GM19023 (cell line): ENCODE results near the gene USP20.
"Not testable (repeated sequence)": the region's sequence is repeated elsewhere in the genome, so short reads cannot be mapped to it uniquely, and the experiment has no call there.

Experiments
- ATAC-seq: cut with Tn5 transposase; IDR thresholded peaks from one replicate; pipeline ENCODE4 v1.9.1; 2021; ENCODE audit warnings: mild to moderate bottlenecking, moderate library complexity; ENCODE audit not compliant: unreplicated experiment

USP20 gene

GRCh38 chr9:129835128-129835859 lies at the start of gene USP20, which contains the start of gene C9orf78:
Gene USP20 (plus strand): TSS chr9:129835458. CDS start chr9:129852556, 17,098 bp downstream.
Gene C9orf78 (minus strand): TSS chr9:129835275. CDS start chr9:129835221, 54 bp downstream.
- ATAC-seq, result peak; percentile 96

- no peak for ATAC-seq
Measured at GRCh38 chr9:129785866-129786265, 49.4 kb upstream of the USP20 start.

- ATAC-seq, result no peak
Measured at GRCh38 chr9:129786481-129786880, 48.8 kb upstream of the USP20 start.

- ATAC-seq, result no peak
Measured at GRCh38 chr9:129794549-129794948, 40.7 kb upstream of the USP20 start.

- not testable (repeated sequence) for ATAC-seq
Measured at GRCh38 chr9:129796029-129796428, 39.2 kb upstream of the USP20 start.

GRCh38 chr9:129798973-129799372 lies 36.3 kb upstream of the USP20 start:
- no peak for ATAC-seq

GRCh38 chr9:129801504-129801903 lies 33.8 kb upstream of the USP20 start:
- no peak for ATAC-seq

GRCh38 chr9:129802833-129803675 lies 32.2 kb upstream of the USP20 start, which contains the start of gene TOR1B:
Gene TOR1B (plus strand): TSS chr9:129803184. CDS start chr9:129803213, 29 bp downstream.
- ATAC-seq, result peak; percentile 93

- peak; percentile 7 for ATAC-seq
Measured at GRCh38 chr9:129803676-129804060, 31.6 kb upstream of the USP20 start.

- no peak for ATAC-seq
Measured at GRCh38 chr9:129806061-129806460, 29.2 kb upstream of the USP20 start.

GRCh38 chr9:129809346-129809745 lies 25.9 kb upstream of the USP20 start:
- no peak for ATAC-seq

- ATAC-seq, result no peak
Measured at GRCh38 chr9:129810116-129810515, 25.1 kb upstream of the USP20 start.

GRCh38 chr9:129810788-129811187 lies 24.5 kb upstream of the USP20 start:
- no peak for ATAC-seq

GRCh38 chr9:129811967-129812363 lies 23.3 kb upstream of the USP20 start:
- no peak for ATAC-seq

GRCh38 chr9:129812385-129812784 lies 22.9 kb upstream of the USP20 start:
- no peak for ATAC-seq

GRCh38 chr9:129813661-129814060 lies 21.6 kb upstream of the USP20 start:
- ATAC-seq, result no peak

GRCh38 chr9:129814432-129815223 lies 20.6 kb upstream of the USP20 start:
- ATAC-seq, result no peak

GRCh38 chr9:129815278-129815677 lies 20.0 kb upstream of the USP20 start:
- no peak for ATAC-seq

- ATAC-seq, result no peak
Measured at GRCh38 chr9:129816501-129817435, 18.5 kb upstream of the USP20 start.
